Astrocyte of the hippocampus (primary cell): ENCODE measurements around the gene CNOT4.
"Not testable (repeated sequence)": the region's sequence is repeated elsewhere in the genome, so short reads cannot be mapped to it uniquely, and the experiment has no call there.

ENCODE experiments used
- DNase-seq: peaks from one replicate; pipeline ENCODE4 v3.0.0; 2011; ENCODE audit warnings: low read depth, low spot score

The CNOT4 gene

DNA sequence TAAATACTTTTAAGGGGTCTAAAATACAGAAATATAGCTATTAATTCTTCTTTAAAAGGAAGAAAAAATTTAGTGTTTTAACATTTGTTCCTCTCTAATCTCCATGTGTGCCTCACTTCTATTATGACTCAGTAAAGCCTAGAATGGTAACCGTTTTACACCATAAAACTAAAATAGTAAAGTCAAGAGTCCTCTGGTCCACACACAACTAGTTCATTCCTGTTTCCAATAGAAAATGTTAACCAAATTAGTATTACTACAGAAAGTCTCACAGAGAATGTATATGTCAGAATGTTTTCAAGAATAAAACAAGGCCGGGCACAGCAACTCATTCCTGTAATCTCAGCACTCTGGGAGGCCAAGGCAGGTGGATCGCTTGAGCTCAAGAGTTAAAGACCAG, 55.8 kb downstream of the CNOT4 start:
- no peak for DNase-seq

DNA sequence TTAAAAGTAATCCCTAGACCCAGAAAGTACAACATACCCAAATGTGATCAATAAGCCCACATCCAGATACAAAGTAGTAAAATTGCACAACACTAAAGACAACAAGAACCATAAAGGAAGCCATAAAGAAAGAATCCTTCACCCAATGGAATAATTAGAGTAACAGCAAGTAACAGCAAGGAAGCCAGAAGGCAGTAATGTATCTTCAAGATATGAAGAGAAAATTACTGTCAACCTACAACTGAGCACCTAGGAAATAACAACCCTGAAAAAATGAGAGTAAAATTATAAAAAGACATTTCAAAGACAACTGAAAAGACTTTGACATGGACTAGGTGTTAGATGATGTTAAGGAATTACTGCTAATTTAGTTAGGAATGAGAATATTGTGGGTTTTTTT, 60.5 kb downstream of the CNOT4 start:
- no peak for DNase-seq

DNA sequence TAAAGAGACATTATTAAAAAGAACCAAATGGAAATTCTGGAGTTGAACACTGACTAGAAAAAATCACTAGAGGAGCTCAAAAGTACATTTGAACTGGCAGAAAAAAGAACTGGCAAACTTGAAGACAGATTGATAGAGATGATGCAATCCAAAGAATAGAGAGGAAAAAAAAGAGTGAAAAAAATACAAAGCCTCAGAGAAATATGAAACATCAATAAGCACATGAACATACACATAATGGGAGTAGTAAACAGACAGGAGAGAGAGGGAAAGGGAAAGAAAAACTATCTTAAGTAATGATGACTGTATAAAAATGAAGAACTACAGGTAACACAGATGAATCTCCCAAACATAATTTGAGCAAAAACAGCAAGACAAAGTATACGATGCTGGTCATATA, 61.1 kb downstream of the CNOT4 start:
- DNase-seq: no peak

DNA sequence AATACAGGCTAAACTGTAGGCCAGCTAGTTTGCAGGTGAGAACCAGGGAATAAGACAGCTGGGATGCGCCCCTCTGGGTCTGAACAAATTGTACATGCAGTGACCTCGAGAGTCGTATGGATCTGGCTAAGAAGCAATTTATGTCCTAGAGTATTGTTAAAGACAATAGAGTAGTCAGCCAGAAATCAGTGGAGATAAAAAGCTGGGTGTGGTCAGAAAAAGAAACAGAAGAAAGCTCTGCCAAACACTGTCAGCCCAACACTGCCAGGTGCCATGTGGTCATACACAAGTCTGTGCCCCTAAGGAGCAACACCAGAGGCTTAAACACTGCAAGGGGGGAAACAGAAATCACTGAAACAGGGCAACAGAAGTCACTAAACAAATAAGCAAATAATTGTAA, 62.2 kb downstream of the CNOT4 start:
- DNase-seq: no peak

DNA sequence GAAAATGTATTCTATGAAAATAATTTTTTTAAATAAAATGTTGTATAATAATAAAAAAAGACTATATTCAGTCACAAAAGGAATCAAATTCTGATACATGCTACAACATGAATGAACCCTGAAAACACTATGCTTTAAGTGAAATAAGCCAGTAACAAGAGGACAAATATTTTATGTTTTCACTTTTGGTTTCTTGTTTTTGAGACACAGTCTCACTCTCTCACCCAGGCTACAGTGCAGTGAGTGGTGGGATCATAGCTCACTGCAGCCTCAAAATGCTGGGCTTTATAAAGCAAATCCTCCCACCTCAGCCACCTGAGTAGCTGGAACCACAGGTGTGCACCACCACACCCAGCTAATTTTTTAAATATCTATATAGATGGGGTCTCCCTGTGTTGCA, 64.2 kb downstream of the CNOT4 start:
- no peak for DNase-seq

DNA sequence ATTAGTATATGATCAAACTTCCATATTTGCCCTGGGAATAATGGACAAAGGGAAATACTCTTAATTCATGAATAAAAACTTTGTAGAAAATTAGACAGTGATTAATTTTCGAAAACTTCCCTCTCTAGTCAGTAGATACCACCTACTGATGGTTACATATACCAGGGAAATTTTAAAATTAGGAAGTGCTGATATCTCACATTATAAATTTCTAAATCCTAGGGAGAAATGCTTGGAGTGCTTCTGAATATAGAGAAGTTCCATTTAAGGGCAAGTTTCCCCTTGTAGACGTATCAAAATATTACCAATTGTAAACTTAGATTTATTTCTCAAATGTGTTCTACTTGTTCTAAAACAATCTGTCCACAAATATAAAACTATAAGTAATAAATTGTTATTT, 64.6 kb downstream of the CNOT4 start:
- not testable (repeated sequence) for DNase-seq

DNA sequence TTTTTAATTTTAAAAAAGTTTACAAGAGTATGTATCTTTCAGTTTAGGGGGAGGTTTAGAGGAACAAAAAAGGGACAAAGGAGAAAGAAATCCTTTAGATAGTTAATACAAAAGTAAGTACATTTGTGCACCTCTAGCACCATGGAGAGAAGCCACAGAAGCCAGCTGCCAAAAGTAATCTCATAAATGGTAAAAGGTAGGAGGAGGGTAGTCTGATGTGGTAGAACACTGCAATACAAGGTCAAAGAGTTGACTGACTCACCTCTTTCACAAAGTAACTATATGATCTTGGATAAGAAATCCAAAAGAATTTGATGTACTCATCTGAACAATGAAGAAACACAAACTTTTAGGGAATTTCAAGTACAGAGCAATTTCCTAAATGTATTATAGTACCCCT, 68.1 kb downstream of the CNOT4 start:
- peak; percentile 51 for DNase-seq

DNA sequence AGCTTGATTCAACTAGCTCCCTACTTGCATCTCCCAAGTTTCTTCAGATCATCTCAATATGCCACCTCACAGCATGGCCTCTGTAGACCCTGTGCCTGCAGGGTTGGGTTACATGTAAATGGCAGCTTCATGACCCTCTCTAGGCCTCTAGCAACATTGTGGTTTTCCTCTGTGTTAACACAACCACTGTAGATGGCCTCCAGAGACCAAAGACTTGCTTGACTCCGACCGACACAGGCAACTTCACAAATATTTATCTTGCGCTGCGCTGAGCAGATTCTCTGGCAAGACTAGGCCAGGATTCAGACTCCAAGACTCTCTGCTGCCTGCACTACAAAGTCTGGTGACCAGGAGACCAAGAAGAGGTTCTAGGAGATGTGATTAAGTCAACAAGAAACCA, 75.9 kb downstream of the CNOT4 start:
- no peak for DNase-seq

DNA sequence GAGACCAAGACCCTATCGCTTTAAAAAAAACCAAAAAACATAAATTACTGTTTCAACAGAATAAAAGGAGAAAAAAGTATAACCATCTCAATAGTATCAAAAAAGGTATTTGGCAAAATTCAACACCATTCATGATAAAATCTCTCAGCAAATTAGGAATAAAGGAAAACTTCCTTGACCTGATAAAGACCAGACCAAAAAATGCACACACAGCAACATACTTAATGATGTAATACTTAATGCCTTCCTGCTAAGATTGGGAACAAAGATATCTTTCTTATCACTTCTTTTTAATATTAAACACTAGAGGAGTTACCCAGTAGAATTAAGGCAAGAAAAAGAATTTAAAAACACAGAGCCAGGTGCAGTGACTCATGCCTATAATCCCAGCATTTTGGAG, 79.3 kb downstream of the CNOT4 start:
- DNase-seq: no peak

DNA sequence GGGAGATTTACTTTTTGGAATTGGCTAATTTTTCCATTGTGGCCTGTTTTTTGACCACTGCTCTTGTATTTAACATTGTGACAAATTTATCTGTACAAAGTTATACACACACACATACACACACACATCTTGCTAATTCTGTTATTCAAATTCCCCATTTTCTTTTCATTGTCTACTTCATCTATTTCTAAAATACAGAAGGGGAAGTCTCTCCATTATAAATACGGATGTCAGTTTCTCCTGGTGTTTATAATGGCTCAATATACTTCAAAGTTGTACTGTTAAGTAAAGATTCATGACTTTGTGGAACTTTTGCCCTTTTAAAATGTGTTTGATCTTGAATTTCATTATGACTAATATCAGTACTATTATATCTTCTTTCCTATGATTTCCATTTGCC, 81.0 kb downstream of the CNOT4 start:
- no peak for DNase-seq

DNA sequence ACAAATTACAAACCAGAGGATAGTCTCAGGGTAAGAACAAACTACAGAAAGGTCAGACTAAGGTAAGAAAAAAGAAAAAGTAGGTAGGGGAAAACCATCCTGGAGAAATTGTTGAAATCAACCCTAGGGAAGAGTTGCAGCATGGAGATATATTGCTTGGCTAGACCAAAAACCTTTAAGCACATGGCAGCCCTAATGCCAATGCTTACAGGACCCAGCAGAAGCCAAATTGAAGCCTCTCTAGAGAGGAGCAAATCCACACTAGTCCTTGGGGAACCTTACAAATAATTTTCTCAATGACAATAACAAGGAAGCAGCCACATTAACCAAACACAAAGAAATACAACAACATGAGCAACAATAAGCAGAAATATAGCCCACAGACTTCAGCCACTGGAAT, 81.9 kb downstream of the CNOT4 start:
- no peak for DNase-seq

DNA sequence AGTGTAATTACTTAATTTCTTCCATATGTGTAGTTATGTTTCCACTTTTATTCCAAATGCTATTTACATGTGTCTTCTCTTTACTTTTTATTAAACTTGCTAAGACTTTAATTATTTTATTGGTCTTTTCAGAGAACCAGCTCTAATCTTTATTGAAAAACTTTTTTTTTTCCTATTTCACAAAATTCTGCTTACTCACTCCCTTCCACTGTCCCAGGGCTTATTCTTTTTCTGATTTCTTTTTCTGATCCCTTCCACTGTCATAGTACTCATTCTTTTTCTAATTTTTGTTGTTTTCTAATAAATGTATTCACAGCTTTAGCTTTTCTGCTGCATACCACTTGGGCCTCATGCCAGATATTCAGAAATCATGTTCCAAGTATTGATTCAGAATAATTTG, 82.7 kb downstream of the CNOT4 start:
- no peak for DNase-seq

DNA sequence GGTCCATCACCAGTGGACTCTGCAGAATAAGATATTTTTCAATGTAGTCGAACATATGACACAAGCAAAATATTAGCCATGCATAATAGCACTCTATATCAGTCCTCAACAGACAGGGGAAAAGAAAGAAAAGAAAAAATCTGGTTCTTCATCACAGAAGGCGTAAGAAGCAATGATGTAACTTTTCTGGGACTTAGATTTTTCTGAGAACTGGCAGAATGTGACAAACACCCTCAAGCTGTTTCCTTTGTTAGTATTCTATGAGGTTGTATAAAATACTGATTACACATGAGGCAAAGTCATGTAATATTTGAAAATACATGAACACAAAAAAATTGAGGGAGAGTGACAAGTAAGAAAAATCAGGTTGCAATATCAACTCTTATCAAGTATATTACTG, 84.9 kb downstream of the CNOT4 start:
- no peak for DNase-seq

DNA sequence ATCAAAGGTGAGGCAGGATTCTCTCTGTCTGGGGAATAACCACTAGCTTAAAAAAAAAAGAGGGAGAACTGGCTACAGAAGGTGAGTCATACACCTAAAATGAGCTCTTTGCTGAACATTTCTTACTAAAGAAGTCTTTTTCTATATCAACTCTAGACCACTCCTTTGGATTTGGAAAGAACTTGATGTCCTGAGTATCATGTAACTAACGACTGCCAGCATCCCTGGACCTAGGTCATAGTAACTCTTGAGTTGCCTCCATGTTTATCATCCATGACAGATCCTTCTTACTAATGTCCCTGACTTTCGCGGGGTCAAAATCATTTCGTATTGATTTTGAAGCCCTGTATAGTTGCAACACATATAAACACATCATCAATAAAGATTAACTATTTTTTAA, 89.1 kb downstream of the CNOT4 start:
- peak; percentile 8 for DNase-seq

DNA sequence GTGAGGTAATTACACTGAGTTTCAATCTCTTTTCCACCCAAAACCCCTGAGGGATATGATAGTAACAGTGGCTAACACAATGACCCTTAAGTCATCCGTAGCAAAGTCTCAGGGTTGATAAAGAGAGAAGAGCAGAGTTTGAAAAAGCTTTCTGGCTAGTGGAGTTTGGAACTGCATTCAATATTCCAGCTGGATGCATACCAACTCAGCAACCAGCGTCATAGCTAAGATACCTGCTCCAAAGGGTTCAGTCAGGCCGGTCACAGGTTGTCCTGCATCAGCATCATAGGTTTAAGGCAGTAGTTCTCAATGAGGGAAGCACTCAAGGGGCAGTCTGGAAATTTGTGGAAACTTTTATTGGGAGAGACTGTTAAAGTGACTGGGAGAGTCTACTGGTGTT, 93.5 kb downstream of the CNOT4 start:
- DNase-seq: no peak

DNA sequence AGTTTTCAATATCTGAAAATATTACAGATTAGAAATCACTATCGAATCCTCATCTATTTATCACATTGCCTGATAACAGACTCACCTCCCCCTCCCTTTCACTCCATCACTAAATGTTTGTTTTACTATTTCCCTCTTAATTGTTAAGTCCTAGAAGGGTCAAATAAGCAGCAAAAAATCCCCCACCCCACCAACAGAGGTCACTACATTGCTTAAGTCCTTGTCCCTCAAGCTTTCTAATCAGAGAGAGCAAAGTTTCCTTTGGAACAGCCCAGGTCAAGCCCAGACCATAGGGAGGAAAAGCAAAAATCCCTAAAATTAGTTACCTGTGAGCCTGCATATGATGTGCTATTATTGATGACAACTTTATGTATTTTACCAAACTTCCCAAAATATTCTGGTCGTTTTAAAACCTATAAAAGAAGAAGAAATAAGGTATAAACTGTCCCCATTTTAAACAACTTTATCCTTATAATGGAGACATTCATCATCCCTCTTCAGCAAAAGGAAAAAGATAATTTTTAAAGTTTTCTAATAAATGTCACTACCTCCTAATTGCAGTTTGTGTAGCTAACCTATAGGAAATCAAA, 95.0 kb downstream of the CNOT4 start:
- peak; percentile 38 for DNase-seq

DNA sequence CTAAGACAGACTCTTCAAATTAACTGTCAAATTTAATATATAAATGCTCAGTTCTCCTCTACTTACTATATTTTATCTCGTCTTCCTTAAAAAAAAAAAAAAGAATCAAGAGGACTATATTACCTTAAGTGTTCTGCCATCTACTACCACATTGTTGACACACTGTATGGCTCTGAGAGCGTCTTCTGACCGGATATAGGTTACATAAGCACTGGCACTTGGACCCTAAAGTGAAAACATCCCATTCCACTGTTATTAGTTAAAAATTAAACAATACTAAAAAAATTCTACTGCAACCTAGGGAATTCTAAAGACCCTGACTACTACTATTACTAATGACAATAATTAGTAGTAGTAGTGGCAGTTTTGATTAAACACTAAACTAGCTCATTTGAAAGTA, 95.7 kb downstream of the CNOT4 start:
- no peak for DNase-seq

DNA sequence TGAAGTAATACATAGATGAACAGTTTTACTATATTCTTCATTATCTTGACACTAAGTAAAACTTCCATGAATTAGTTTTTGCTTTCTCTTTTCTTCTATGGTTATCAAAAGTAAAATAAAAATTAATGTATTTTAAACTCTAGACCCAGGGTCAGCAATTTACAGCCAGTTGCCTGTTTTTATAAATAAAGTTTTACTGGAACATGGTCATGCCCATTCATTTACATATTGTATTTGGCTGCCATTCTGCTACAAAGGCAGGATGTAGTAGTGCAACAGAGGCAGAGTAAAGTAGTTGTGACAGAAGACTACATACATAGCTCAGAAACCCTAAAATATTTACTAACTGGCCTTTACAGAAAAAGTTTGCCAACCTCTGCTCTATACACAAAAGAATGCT, 98.8 kb downstream of the CNOT4 start:
- DNase-seq: no peak

DNA sequence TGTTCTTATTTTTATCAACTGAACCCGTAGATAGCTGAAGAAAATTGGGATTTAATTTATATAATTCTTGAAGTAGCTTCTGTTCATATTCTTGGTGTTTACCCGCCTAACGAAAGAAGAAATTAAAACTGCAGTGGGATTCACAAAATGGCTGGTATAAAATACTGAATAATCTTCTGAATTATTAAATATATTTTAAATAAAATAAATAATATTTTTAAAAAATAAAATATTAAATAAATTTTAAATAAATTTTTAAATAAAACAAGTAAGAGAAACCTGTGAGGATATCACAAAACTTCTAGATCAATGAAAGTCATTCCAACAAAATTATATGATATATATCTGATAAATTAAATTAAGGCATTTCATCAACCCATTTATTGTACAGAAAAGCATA, 99.4 kb downstream of the CNOT4 start:
- no peak for DNase-seq

DNA sequence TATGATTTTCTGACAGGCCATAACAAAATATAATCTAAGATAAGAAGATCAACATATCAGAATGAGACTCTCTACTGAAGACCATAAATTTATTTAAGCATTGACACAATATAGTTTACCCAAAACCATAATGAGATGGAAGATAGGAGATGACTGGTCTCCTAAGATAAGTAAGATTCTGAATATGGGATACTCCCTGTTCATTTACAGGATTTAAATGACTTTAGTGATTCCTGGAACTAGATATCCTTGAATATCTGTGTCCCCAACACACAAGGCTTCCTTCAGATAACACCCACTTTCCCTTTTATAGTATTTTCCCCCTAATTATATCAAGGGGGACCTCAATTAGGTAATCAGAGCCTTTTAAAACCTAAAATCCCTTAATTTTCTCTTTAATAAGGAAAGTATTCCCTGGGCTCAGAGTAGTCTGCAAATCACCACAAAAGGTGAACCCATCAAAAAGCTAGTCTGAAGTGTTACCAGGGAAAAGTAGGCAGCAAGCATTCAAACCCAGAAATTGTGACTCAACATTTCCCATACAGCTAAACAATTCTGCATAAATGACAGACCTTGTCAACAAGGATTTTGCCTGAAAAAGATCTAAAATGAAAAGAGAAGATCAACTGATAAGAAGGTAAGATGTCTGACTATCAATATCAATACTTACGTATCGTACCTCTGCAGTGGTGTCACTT, 99.9 kb downstream of the CNOT4 start:
- no peak for DNase-seq

DNA sequence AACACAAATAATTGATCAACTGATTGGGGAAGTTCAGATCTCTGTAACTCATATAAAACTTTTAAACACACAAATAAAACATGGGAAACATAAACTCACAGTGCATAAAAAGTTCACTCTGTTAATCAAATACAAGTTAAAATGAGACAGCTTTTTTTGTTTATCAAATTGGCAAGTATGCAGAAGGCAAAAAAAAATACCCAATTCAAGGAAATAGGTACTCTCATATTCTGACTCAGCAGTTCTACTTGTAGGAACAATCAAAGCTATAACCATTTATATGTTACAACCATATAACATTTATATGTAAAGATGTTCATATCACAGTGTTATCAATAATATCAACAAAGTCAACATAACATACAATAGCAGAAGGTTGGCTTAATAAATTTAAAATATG, 102.0 kb downstream of the CNOT4 start:
- DNase-seq: no peak

DNA sequence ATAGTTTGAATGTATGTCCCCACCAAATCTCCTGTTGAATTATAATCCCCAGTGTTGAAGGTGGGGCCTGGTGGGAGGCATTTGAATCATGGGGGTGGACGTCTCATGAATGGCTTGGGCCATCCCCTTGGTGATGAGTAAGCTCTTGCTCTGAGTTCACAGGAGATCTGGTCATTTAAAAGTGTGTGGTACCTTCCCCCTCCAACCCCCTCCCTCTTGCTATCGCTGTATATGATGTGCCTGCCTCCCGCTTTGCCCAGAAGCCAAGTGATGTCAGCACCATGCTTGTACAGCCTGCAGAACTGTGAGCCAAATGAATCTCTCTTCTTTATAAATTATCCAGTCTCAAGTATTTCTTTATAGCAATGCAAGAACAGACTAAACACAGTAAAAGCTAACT, 103.0 kb downstream of the CNOT4 start:
- DNase-seq: no peak

DNA sequence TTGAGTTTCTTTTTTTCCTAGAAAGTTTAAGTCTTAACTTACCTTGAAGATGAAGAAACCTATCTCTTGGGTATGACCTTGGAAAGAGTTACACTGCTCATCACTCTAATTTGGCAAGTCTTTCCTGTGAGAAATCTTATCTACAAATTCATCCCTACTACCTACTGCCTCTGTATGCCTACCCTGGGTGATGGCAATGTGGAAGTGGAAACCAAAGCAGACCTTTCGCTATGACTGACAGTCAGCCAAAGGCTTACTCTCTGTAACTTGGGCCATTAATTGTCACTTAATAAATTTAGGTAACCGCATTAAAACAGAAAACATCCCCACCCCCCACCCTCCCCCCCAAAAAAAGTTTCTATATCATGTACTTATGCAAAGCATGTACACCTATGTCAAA, 103.9 kb downstream of the CNOT4 start:
- no peak for DNase-seq

DNA sequence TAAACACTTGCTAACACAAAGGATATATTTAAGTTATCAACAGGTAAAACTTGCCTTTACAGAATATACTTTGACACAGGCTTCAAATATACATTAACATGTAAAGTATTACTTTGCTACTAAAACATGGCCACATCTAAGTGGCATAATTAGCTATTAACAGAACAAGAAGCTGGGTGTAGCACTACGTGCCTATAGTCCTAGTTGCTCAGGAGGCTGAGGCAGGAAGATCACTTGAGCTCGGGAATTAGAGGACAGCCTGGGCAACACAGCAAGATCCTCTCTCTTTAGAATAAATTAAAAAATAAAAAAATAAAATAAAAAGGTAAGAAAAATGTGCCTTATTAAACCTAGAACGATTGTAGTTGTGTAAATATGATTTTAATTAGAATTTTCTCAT, 106.6 kb downstream of the CNOT4 start:
- no peak for DNase-seq
